GM12892 (cell line): Measurements from ENCODE around the gene RRAS2.

Experiments used
- POLR2AphosphoS5 ChIP-seq: IDR thresholded peaks from 2 replicates; pipeline ENCODE4 v1.6.1; 2011; ENCODE audit warnings: low read depth, low read length, control low read depth
- TAF1 ChIP-seq: IDR thresholded peaks from 2 replicates; pipeline ENCODE4 v1.6.1; 2011; ENCODE audit warnings: low read depth, mild to moderate bottlenecking, control low read depth, low read length, borderline replicate concordance

- no peak for TF ChIP-seq POLR2AphosphoS5
- no peak for TF ChIP-seq TAF1
Measured at GRCh38 chr11:14249121-14249963, 109.6 kb downstream of the RRAS2 start.
